HL-60 (cell line): ENCODE data around the gene DOK7.

ENCODE experiments used
- CTCF ChIP-seq: IDR thresholded peaks from one replicate; pipeline ENCODE4 v1.5.1; 2011; ENCODE audit warnings: low read length, control low read depth, inconsistent platforms; ENCODE audit not compliant: insufficient read depth
- GABPA ChIP-seq: IDR thresholded peaks from 2 replicates; pipeline ENCODE4 v1.6.1; 2012; ENCODE audit warnings: low read depth
- POLR2AphosphoS5 ChIP-seq: IDR thresholded peaks from 2 replicates; pipeline ENCODE4 v1.6.1; 2012; ENCODE audit warnings: low read depth
- SPI1 ChIP-seq: IDR thresholded peaks from 2 replicates; pipeline ENCODE4 v1.6.1; 2012; ENCODE audit warnings: low read depth, mild to moderate bottlenecking, borderline replicate concordance

GRCh38 chr4:3443750-3444309 is 19.3 kb upstream of the DOK7 start:
- no peak for TF ChIP-seq CTCF
- no peak for TF ChIP-seq POLR2AphosphoS5
- no peak for TF ChIP-seq SPI1
- no peak for TF ChIP-seq GABPA
